ENCODE measurements around the gene ERF.

DNA sequence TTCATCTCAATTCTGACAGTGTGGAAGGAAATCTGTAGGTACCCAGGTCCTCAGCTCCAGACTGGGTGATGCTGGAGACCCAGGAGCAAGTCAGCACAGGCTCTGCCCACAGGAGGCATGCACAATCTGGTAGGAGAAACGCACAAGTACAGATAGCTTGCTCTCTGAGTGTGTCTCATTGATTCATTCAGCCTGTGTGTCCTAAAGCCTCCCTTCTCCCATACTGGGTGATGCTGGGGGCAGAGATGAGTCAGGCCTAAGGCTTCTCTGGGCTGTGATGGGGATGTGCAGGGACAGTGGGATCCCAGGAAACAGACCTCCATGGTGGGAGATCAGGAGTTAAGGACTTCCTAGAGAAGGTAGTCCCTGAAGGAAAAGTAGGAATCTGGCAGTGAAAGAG is 28.0 kb downstream of the ERF start:
- TF ChIP-seq TAF1 (IDR thresholded peaks at IDR 0.05; ENCODE audit: low read depth, low read length) (no peak), POLR2A (IDR thresholded peaks at IDR 0.05; ENCODE audit: low read depth, low read length) (no peak), POLR2AphosphoS5 (IDR thresholded peaks at IDR 0.05; ENCODE audit: low read depth, low read length) (no peak), SPI1 (IDR thresholded peaks at IDR 0.05; ENCODE audit: low read depth, low read length) (no peak), PAX5 (IDR thresholded peaks at IDR 0.05; ENCODE audit: insufficient read depth, low read length, severe bottlenecking) (no peak), POU2F2 (IDR thresholded peaks at IDR 0.05; ENCODE audit: low read depth, low read length) (no peak)
